Measurements from ENCODE around the gene SHROOM1. TPM values are rescaled to one million over a fixed set of nuclear protein-coding genes. Genes with fewer than 3 reads are reported as not detected.
"Not testable (repeated sequence)": the region's sequence is repeated elsewhere in the genome, so short reads cannot be mapped to it uniquely, and the experiment has no call there.

The SHROOM1 gene
- total RNA-seq, 2 experiments from 2014 or later = 0.21 to 0.64 TPM

DNA sequence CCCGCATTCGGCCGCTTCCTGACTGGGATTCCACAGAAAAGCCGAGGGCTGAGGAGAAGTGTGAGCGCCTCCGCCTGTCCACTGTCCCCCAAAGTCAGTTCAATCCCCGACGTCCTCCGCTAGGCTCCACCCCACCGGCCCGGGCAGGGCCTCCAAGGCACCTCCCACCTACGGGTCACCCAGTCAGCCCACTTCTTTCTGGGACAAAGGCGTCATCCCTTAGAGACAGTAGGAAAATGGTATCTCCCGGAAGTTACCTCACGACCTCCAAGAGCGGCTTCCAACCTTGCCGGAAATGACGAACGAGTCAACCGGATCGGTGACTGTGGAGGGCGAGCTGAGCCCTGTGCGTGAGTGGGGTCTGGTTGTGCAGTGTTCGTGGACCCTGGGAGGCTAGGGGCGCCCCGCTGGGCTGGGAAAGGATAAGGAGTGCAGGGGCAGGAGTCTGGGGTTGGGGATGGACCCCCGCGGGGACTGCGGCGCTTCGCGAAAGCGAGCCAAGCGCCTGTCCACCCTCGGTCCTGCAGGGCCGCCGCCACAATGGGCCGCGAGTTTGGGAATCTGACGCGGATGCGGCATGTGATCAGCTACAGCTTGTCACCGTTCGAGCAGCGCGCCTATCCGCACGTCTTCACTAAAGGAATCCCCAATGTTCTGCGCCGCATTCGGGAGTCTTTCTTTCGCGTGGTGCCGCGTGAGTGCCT, 36.0 kb upstream of the SHROOM1 start, which contains the start of the genes GDF9 and UQCRQ:
Gene GDF9, minus strand, starts transcription at position 128 of the 704 bp plus-strand sequence. CDS start 1,936 bp downstream, outside the sequence.
Gene UQCRQ, plus strand, starts transcription at position 301 of the 704 bp plus-strand sequence. Its CDS starts 240 bp downstream, at position 541.
- intact Hi-C loops (cut with micrococcal nuclease) = loop anchor here (1.0 to 10.0 kb wide), 9 partner anchors 36 to 1358 kb away; partner anchors contain the start of genes AFF4, KIF3A, PPP2CA and RAD50
- no peaks in the 10 kb centered on the region for H3K9me3 Mint-ChIP-seq
- peak within 1 kb of the TSS; percentile 97 for H3K27ac Mint-ChIP-seq
- H3K4me3 Mint-ChIP-seq = peak within 1 kb of the TSS; percentile 99
- peak; percentile 96 for DNase-seq
- peaks cover 24% of the 10 kb centered on the region for H3K36me3 Mint-ChIP-seq (ENCODE audit: low read depth)
- H3K4me1 Mint-ChIP-seq (ENCODE audit: low read depth) = peaks cover 27% of the 10 kb centered on the region
- H3K27me3 Mint-ChIP-seq (ENCODE audit: low read depth) = no peaks in the 10 kb centered on the region
- CTCF ChIA-PET = interaction anchor here (0.6 to 1.6 kb wide), 6 partner anchors 22 to 498 kb away, joined by 3 to 5 read pairs (median 4); no protein-coding TSS in a partner anchor

DNA sequence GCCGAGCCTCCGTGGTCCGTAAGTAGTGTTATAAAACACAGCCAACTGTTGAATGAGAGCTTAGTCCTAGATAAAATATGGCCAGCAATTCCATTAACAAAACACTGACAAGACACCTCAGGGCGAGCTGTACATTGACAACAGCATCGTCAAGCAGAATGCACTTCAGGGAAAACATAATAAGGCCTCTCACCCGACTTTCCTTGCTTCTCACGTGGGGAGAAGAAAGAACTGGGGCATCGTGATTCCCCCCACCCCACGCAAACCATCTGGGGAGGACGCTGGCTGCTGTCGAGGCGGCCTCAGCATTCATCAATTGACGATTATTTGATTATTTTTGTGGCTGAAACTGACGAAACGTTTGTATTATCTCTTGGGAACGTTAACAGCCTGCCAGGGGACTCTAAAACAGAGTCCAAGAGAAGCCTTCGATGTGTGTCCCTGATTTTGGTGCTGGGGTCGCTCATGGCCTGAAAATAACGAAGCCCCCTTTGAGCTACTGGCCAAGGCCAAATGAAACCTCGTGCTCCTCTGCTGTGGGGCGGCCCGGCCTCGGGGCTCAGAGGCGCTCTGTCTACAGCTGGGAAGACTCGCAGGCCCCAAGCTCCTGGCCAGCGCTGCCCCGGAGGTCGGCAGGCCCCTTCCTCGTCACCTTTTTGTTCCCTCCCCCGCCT, 35.4 kb upstream of the SHROOM1 start:
- Mint-ChIP-seq H3K27ac (peak overlapping the region; percentile 97), H3K4me1 (ENCODE audit: low read depth) (peaks cover 27% of the 10 kb centered on the region), H3K9me3 (no peaks in the 10 kb centered on the region), H3K27me3 (ENCODE audit: low read depth) (no peaks in the 10 kb centered on the region), H3K36me3 (ENCODE audit: low read depth) (peaks cover 24% of the 10 kb centered on the region), H3K4me3 (peak overlapping the region; percentile 99)
- DNase-seq = no peak
- CTCF ChIA-PET = interaction anchor here (0.6 to 1.6 kb wide), 3 partner anchors 37 to 497 kb away, joined by 3 to 5 read pairs (median 4); no protein-coding TSS in a partner anchor
- intact Hi-C loops (cut with micrococcal nuclease) = loop anchor here (1.0 to 10.0 kb wide), 9 partner anchors 36 to 1359 kb away; partner anchors contain the start of genes AFF4, KIF3A, PPP2CA and RAD50

DNA sequence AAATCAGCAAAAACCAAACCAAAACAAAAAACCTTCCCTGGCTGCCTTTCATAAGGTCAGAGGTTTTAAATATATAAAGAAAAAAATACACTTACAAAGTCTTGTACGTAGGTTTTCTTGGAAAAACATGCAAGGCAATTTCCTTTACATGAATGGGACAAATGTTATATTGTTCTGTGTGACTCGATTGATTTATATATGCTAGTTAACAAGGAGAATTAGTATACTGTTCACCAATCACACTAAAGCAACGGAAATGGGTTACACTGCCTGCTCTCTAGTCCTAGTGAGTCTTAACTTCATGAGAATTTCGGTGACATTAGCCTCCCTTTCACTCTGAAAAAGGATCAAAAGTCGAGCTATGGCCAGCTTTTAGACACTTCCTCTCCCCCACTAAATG, 30.3 kb upstream of the SHROOM1 start:
- H3K4me3 Mint-ChIP-seq = no peak overlapping the region
- peaks cover 5% of the 10 kb centered on the region for H3K4me1 Mint-ChIP-seq (ENCODE audit: low read depth)
- H3K27me3 Mint-ChIP-seq (ENCODE audit: low read depth) = peaks cover 3% of the 10 kb centered on the region
- intact Hi-C loops (cut with micrococcal nuclease) = loop anchor here (10.0 kb wide), 1 partner anchor 1364 kb away; the partner anchor contains the start of gene PPP2CA
- H3K9me3 Mint-ChIP-seq = no peaks in the 10 kb centered on the region
- CTCF ChIA-PET = interaction anchor here (1.2 to 1.4 kb wide), 2 partner anchors 15 to 23 kb away, joined by 5 read pairs; no protein-coding TSS in a partner anchor
- H3K27ac Mint-ChIP-seq = no peak overlapping the region
- H3K36me3 Mint-ChIP-seq (ENCODE audit: low read depth) = no peaks in the 10 kb centered on the region
- no peak for DNase-seq

DNA sequence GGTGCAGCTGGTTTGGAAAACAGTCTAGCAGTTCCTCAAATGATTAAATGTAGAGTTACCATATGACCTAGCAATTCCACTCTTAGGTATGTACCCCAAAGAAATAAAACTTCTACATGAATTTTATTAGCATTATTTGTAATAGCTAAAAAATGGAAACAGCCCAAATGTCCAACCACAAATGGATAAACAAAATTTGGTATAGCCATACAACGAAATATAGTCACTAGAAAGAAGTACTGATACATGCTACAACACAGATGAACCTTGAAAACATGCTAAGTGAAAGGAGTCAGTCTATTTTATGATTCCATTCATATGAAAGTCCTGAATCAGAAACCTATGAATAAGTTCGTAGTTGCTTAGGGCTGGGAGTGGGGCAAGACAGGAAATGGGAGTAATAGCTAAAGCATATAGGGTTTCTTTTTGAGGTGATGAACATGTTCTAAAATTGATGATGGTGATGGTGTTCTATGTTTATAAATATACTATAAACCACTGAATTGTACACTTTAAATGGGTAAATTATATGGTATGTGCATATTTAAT, 29.5 kb upstream of the SHROOM1 start:
- no peaks in the 10 kb centered on the region for H3K4me1 Mint-ChIP-seq (ENCODE audit: low read depth)
- H3K27me3 Mint-ChIP-seq (ENCODE audit: low read depth) = peaks cover 3% of the 10 kb centered on the region
- no peak overlapping the region for H3K27ac Mint-ChIP-seq
- no peak overlapping the region for H3K4me3 Mint-ChIP-seq
- intact Hi-C loops (cut with micrococcal nuclease) = loop anchor here (10.0 kb wide), 1 partner anchor 1365 kb away; the partner anchor contains the start of gene PPP2CA
- H3K9me3 Mint-ChIP-seq = no peaks in the 10 kb centered on the region
- DNase-seq = no peak
- no peaks in the 10 kb centered on the region for H3K36me3 Mint-ChIP-seq (ENCODE audit: low read depth)
- CTCF ChIA-PET = interaction anchor here (1.2 kb wide), 1 partner anchor 23 kb away, joined by 5 read pairs; no protein-coding TSS in a partner anchor

DNA sequence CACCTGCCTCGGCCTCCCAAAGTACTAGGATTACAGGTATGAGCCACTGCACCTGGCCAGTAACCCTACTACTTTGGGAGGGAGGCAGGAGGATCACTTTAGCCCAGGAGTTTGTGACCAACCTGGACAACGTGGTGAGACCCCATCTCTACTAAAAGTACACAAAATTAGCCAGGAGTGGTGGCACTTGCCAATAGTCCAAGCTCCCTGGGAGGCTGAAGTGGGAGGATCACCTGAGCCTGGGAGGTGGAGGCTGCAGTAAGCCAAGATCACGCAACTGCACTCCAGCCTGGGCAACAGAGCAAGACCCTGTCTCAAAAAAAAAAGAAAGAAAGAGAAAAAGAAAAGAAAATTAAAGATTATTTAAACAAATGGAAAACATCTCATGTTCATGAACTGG, 25.6 kb upstream of the SHROOM1 start:
- Mint-ChIP-seq H3K4me3 (no peak overlapping the region), H3K4me1 (ENCODE audit: low read depth) (peaks cover 2% of the 10 kb centered on the region), H3K36me3 (ENCODE audit: low read depth) (no peaks in the 10 kb centered on the region), H3K9me3 (no peaks in the 10 kb centered on the region), H3K27ac (no peak overlapping the region), H3K27me3 (ENCODE audit: low read depth) (peaks cover 3% of the 10 kb centered on the region)
- CTCF ChIA-PET = no interaction called here
- DNase-seq = no peak
- intact Hi-C loops (cut with micrococcal nuclease) = no loop called here

DNA sequence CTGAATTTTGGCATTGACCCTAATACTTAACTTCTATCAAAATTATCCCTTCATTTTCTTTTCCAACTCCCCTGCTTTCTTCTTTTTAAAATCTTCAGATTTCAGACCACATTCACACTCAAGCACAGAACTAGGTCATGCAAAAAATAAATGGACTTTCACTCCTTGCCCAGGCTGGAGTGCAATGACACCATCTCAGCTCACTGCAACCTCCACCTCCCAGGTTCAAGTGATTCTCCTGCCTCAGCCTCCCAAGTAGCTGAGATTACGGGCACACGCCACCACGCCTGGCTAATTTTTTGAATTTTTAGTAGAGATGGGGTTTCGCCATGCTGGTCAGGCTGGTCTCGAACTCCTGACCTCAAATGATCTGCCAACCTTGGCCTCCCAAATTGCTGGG, 24.5 kb upstream of the SHROOM1 start:
- H3K36me3 Mint-ChIP-seq (ENCODE audit: low read depth); H3K9me3 Mint-ChIP-seq; H3K27ac Mint-ChIP-seq; H3K27me3 Mint-ChIP-seq (ENCODE audit: low read depth); H3K4me1 Mint-ChIP-seq (ENCODE audit: low read depth); intact Hi-C loops (cut with micrococcal nuclease); DNase-seq; H3K4me3 Mint-ChIP-seq: not testable (repeated sequence)
- CTCF ChIA-PET = interaction anchor here (0.9 to 1.1 kb wide), 2 partner anchors 28 to 35 kb away, joined by 3 read pairs; no protein-coding TSS in a partner anchor

DNA sequence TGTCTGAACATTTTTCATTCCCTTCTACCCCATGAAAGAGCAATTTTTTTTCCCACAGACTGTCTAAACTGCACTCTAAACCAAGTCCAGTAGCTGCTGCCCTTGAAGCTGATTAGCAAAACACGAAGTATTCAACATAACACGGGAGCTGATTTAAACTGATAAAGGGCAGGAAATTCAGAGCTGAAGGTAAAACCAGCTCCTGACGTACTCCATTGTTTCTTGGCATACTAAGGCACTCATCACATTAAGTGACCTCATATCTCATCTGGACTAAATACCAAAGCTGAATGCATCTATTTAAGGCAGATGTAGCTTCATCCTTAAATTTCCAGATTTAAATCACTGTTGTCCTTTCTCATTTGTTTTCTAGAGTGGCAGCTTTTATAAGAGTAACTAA, 23.9 kb upstream of the SHROOM1 start:
- no peak for DNase-seq
- H3K27ac Mint-ChIP-seq = no peak overlapping the region
- H3K9me3 Mint-ChIP-seq = no peaks in the 10 kb centered on the region
- intact Hi-C loops (cut with micrococcal nuclease) = no loop called here
- peaks cover 2% of the 10 kb centered on the region for H3K4me1 Mint-ChIP-seq (ENCODE audit: low read depth)
- CTCF ChIA-PET = interaction anchor here (1.1 kb wide), 1 partner anchor 34 kb away, joined by 3 read pairs; no protein-coding TSS in a partner anchor
- no peak overlapping the region for H3K4me3 Mint-ChIP-seq
- peaks cover 3% of the 10 kb centered on the region for H3K27me3 Mint-ChIP-seq (ENCODE audit: low read depth)
- H3K36me3 Mint-ChIP-seq (ENCODE audit: low read depth) = no peaks in the 10 kb centered on the region

DNA sequence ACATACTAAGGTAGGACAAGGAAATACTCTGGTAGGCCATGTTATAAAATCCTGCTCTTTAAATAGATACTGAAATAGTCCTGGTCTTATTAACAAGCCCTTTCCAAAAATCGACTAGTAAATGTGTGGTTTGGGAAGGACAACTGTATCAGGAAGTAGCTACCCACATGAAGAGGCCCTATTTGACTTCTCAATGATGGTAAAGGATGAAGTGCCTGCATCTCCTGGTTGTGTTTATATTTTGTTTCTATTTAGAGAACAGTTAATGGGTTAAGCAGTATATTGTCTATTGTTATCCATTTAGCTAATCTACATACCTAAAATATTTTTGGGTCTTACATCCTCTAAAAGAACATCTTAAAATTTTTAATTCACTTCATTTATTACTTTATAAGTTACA, 23.3 kb upstream of the SHROOM1 start:
- peaks cover 2% of the 10 kb centered on the region for H3K4me1 Mint-ChIP-seq (ENCODE audit: low read depth)
- CTCF ChIA-PET = interaction anchor here (1.1 kb wide), 1 partner anchor 34 kb away, joined by 3 read pairs; no protein-coding TSS in a partner anchor
- no peaks in the 10 kb centered on the region for H3K36me3 Mint-ChIP-seq (ENCODE audit: low read depth)
- H3K27ac Mint-ChIP-seq = no peak overlapping the region
- H3K4me3 Mint-ChIP-seq = no peak overlapping the region
- intact Hi-C loops (cut with micrococcal nuclease) = no loop called here
- peaks cover 3% of the 10 kb centered on the region for H3K27me3 Mint-ChIP-seq (ENCODE audit: low read depth)
- no peaks in the 10 kb centered on the region for H3K9me3 Mint-ChIP-seq
- DNase-seq = no peak

DNA sequence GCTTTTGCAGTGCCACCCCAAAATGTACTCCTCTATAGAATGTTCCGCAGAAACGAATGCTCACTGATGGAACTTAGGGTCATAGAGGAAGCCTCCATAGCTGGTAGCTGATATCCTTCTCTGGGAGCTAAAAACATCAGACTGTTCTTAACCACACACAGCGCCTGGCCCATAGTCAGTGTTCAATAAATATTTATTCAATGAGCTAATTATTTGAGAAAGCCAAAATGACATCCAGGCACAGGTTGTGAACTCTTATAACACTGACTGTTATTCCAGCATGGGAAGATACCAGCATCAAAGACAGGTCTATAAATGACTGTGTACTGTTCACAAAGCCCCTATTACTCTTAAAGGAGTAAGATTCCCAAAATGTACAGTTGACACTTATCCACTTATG, 22.9 kb upstream of the SHROOM1 start:
- intact Hi-C loops (cut with micrococcal nuclease) = no loop called here
- CTCF ChIA-PET = no interaction called here
- H3K4me3 Mint-ChIP-seq = no peak overlapping the region
- H3K9me3 Mint-ChIP-seq = no peaks in the 10 kb centered on the region
- peaks cover 2% of the 10 kb centered on the region for H3K4me1 Mint-ChIP-seq (ENCODE audit: low read depth)
- H3K27ac Mint-ChIP-seq = no peak overlapping the region
- peaks cover 3% of the 10 kb centered on the region for H3K27me3 Mint-ChIP-seq (ENCODE audit: low read depth)
- no peaks in the 10 kb centered on the region for H3K36me3 Mint-ChIP-seq (ENCODE audit: low read depth)
- no peak for DNase-seq

DNA sequence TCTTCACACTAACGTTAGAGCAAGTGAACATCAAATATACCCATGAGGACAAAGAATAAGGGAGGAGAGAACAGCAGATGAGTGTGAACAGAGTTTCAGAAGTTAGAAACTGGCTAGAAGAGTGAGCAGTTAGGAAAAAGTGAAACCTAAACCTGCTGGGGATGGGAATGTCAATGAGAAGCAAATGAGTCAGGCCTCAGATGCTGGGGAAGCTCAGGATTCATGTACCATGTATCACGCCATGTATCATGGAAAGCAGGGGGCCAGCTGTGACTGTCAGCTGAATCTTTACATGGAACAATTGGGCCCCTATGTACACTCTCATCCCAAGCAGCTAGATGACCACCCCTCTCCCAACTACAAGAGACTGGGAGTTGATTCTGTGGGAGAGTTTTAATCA, 19.6 kb upstream of the SHROOM1 start:
- intact Hi-C loops (cut with micrococcal nuclease) = no loop called here
- DNase-seq = no peak
- Mint-ChIP-seq H3K4me1 (ENCODE audit: low read depth) (peaks cover 2% of the 10 kb centered on the region), H3K4me3 (no peak overlapping the region), H3K36me3 (ENCODE audit: low read depth) (no peaks in the 10 kb centered on the region), H3K9me3 (no peaks in the 10 kb centered on the region), H3K27me3 (ENCODE audit: low read depth) (no peaks in the 10 kb centered on the region), H3K27ac (no peak overlapping the region)
- CTCF ChIA-PET = interaction anchor here (0.6 to 0.8 kb wide), 2 partner anchors 26 to 733 kb away, joined by 3 to 4 read pairs; no protein-coding TSS in a partner anchor

DNA sequence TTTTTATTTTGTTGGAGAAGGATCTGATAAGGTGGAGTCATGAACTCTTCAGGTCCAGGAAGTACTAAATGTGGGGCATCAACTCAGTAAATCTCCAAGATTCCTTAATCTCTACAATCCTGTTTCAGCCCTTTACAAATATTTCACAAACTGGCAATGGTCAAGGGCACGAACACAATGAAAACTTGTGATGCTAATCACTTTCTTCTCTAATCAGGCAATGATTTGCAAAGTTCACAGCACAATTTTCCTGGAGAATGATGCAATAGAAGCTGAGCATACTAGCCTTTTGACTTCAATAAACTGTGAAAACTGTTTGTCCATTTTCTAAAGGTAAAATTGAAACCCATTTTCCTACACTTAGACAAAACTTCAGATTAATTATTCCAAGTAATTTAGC, 18.9 kb upstream of the SHROOM1 start:
- Mint-ChIP-seq H3K27me3 (ENCODE audit: low read depth) (no peaks in the 10 kb centered on the region), H3K9me3 (no peaks in the 10 kb centered on the region), H3K27ac (no peak overlapping the region), H3K4me1 (ENCODE audit: low read depth) (peaks cover 2% of the 10 kb centered on the region), H3K4me3 (no peak overlapping the region), H3K36me3 (ENCODE audit: low read depth) (no peaks in the 10 kb centered on the region)
- no peak for DNase-seq
- CTCF ChIA-PET = interaction anchor here (1.1 kb wide), 1 partner anchor 20 kb away, joined by 3 read pairs; no protein-coding TSS in a partner anchor
- intact Hi-C loops (cut with micrococcal nuclease) = no loop called here

DNA sequence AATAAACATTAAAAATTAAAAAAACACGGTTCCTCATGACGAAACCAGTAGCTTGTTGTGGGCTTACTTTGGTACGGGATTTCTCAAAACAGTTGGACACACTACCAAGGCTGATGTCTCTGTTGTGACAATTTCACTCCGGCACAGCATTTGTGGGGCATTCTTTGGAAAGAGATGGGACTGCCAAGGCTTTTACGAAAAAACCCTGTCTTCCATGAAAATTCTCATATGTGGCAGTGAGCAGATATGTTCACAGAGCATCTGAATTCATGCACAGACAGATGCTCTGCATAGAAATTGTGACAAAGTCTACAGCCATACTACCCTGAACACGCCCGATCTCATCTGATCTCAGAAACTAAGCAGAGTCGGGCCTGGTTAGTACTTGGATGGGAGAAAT, 17.8 kb upstream of the SHROOM1 start:
- Mint-ChIP-seq H3K27ac (no peak overlapping the region), H3K4me3 (no peak overlapping the region), H3K4me1 (ENCODE audit: low read depth) (no peaks in the 10 kb centered on the region), H3K9me3 (no peaks in the 10 kb centered on the region), H3K27me3 (ENCODE audit: low read depth) (no peaks in the 10 kb centered on the region), H3K36me3 (ENCODE audit: low read depth) (no peaks in the 10 kb centered on the region)
- CTCF ChIA-PET = interaction anchor here (1.1 kb wide), 1 partner anchor 19 kb away, joined by 3 read pairs; no protein-coding TSS in a partner anchor
- DNase-seq = no peak
- intact Hi-C loops (cut with micrococcal nuclease) = no loop called here

Measured in activated naive CD4-positive, alpha-beta T cell treated with anti-CD3 and anti-CD28 coated beads for 36 hours (primary cell).